GM21526 (cell line): Measurements from ENCODE around the gene C1GALT1.
"Not testable (repeated sequence)": the region's sequence is repeated elsewhere in the genome, so short reads cannot be mapped to it uniquely, and the experiment has no call there.

Experiments used
- ATAC-seq: cut with Tn5 transposase; IDR thresholded peaks from one replicate; pipeline ENCODE4 v1.9.1; 2021; ENCODE audit warnings: moderate library complexity; ENCODE audit not compliant: unreplicated experiment, low FRiP score

The C1GALT1 gene

DNA sequence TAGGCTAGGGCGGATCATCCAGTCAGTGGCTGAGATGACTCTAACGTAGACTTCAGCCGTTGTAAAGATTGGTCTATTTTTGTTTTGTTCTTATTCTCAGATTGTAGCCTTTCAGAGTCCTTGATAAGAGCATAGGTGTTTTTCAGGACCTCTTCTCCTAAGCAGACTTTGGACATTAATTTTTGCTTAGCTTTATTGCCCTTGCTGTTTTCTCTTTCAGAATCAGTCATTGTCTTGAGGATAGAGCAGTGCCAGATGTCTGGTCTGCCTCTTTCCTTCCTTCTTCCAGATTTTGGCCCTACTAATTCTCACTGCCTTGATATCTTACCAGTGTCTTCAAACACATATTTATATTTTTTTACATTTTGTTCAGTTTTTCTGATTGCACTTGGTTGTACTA lies 49.5 kb downstream of the C1GALT1 start:
- no peak for ATAC-seq

DNA sequence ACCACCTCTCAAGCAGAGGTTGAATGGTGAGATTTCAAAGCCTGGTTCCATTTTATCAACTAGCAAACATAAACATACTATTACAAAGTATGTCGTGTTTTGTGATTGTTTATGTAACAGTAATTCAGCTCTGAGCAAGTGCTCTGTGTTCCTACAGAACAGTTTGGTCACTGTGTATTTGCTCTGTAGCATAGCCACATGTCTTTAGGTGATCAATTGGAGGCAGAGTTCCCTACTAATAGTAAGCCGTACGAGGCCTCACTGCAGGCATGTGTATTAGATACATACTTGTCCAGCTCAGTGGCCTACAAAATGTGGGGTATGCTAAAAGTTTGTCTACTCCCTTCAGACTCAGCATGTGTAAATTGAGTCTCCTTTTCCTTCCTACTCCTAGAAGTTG lies 53.0 kb downstream of the C1GALT1 start:
- ATAC-seq, result no peak

DNA sequence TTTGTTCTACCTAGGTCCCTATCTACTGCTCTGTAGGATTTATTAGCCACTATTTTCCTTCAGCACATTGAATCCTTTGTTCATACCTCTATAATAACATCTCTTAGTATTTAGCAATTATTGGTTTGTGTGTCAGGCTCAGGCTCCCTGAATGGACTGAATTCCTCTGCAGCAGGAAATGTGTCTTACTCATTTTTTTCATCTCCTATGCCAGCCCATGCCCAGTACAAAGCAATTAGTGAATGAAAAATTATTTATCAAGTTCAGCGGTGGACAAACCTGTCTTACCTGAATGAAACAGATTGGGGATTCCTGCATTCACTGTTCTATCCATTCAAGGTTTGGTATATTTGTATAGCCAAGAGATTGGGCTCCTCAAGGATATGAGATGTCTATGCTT lies 53.7 kb downstream of the C1GALT1 start:
- ATAC-seq, result no peak

- no peak for ATAC-seq
Measured at GRCh38 chr7:7237201-7237977, 55.0 kb downstream of the C1GALT1 start.

DNA sequence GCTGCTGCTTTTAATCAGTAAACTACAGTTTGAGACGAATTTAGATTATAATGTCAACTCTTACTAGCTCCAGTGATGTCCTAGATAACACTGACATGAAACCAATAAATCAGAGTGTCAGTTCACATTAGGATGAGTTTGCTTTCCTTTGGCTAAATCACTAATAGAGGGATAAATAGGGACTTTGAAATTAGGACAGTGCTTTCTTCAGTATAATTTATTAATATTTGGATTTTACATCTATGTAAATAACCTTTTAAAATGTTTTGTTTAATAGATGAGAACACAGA lies 55.6 kb downstream of the C1GALT1 start:
- no peak for ATAC-seq

- ATAC-seq, result no peak
Measured at GRCh38 chr7:7239346-7239745, 57.0 kb downstream of the C1GALT1 start.

DNA sequence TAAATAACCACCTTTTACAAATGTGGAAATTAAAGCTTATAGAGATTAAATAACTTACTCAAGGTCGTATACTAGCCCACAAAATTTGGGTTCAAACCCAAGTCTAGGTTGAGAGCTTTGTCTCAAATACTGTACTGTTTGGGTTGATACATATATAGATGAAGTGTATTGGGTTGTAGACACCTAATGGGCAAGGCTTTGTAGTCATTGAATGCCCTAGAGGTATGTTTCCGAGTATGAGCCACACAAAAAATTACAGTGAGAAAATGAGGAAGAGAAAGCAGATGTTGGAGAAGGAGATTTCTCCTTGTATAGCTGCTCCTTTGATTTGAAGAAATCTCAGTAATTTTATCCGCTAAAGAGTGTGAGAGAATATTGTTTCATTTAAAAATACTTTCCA lies 60.6 kb downstream of the C1GALT1 start:
- no peak for ATAC-seq

- ATAC-seq, result not testable (repeated sequence)
Measured at GRCh38 chr7:7245233-7245632, 62.9 kb downstream of the C1GALT1 start.

DNA sequence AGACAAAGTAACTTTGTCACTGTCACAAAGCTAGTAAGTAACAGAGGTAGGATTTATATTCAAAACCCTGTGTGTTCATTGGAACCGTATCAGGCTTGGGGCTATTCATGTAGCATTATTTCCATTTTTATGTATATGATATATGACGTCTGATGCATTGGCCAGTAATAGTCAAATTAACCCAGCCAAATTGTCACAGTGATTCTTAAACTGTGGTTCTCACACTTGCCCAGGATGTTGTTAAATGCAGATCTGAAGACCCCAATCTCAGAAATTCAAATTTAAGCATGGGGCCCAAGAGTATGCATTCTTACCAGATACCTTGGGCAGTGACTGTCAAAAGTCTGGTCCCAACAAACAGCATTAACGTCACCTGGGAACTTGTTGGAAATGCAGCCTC lies 63.9 kb downstream of the C1GALT1 start:
- ATAC-seq, result no peak

- ATAC-seq, result no peak
Measured at GRCh38 chr7:7247658-7248057, 65.3 kb downstream of the C1GALT1 start.

DNA sequence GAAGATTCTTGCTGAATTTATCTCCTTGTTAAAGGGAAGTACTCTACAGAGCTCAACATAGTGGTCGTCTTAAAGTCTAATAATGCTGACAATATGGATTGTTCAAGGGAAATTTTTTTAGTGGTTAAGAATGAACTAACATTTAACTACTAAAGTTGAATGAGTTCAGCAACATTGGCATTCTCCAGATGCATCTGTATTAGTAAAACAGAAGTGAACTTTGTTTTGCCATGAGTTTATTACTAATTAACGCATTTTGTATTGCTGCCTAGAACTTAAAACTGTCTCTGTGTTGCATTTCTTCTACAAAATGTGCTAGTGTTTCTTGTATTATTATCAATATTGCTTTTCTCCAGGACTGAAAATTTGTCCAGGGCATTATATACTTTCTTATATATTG lies 67.5 kb downstream of the C1GALT1 start:
- ATAC-seq, result no peak

DNA sequence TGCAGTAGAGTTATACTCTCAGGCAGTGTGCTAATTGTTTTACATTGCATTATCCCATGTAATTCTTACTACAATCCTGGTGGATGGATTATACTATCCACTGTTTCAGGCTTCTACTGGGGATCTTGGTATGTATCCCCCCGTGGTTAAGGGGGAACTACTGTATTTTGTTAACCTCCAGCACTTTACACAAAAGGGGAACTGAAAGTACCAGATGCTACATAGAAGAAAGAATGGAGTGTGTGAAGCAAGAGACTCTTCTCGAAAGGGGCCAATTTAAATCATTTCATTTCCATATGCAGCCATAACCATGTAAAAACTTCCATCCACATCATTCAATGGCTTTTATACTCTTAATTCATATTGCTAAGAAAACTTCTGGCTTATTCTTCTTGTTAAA lies 69.4 kb downstream of the C1GALT1 start:
- peak; percentile 98 for ATAC-seq

DNA sequence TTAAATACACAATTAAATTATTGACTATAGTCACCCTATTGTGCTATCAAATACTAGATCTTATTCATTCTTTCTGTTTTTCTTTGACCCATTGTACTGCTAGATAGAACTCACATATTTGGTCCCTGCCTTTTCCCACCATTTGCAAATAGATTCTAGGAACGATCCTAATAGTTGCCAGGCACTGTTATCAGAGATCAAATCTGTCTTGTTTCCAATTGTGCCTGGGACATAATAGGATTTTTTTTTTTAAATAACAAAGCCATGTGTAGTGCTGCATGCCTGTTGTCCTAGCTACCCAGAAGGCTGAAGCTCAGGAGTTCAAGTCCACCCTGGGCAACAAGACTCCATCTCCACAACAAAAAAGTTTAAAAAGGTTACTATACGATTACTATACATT lies 72.0 kb downstream of the C1GALT1 start:
- ATAC-seq, result no peak

GRCh38 chr7:7254908-7255307 lies 72.6 kb downstream of the C1GALT1 start:
- no peak for ATAC-seq

GRCh38 chr7:7256731-7257274 lies 74.5 kb downstream of the C1GALT1 start:
- ATAC-seq, result no peak

DNA sequence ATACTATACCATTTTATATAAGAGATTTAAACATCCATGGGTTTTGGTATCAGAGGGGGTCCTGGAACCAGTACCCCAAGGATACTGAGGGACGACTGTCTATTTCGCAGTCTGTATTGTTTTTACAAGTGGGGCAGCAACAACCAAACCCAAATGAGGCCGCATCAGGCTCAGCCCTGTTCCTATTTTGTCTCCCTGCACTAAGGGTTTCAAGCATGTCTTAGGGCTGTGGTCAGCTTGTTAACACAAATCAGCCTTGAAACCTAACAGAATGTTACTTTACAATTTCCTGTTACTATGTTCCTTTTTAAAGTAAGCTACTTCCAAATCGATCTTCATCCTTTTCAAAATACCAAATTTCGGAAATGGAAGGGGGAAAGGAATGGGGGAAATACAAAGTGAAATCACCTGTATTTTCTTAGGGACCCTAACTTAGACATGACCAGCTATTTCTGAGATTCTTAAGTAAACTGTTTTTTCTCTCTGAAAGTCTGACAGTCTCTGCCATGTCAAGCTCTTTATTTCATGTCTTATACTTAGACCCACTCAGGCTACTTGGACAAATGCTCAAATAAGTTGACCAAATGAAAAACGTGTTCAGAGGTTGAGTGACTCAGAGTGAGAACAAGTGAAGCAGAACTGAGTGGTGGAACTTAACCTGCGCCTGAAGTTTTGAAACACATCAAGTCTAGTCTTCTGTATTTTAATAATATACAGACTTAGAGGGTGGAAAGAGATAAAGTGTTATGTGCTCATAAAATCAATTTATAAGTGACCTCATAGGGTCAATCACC lies 75.8 kb downstream of the C1GALT1 start:
- ATAC-seq, result peak; percentile 93

DNA sequence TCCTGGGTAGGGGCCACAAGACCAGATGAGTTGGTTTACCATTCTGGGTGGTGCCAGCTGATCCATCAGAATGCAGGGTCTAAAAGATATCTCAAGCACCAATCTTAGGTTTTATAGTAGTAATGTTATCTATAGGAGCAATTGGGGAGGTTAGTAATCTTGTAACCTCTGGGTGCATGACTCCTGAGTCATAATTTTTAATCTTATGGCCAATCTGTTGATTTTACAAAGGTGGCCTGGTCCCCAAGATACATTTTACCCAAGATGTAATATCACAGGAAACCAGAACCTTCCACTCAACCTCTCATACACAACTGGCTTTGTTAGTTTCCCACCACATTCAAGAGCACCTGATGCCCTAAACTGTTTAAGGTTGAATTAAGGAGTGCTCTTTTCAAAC lies 79.5 kb downstream of the C1GALT1 start:
- no peak for ATAC-seq

- ATAC-seq, result no peak
Measured at GRCh38 chr7:7263297-7264230, 81.2 kb downstream of the C1GALT1 start.

- no peak for ATAC-seq
Measured at GRCh38 chr7:7264306-7265040, 82.1 kb downstream of the C1GALT1 start.
